ENCODE results near the gene SYNJ2. TPM values are rescaled to one million over a fixed set of nuclear protein-coding genes. Genes with fewer than 3 reads are reported as not detected.

SYNJ2 gene
- total RNA-seq, 2 experiments from 2014 or later = 34.6 to 38.0 TPM

DNA sequence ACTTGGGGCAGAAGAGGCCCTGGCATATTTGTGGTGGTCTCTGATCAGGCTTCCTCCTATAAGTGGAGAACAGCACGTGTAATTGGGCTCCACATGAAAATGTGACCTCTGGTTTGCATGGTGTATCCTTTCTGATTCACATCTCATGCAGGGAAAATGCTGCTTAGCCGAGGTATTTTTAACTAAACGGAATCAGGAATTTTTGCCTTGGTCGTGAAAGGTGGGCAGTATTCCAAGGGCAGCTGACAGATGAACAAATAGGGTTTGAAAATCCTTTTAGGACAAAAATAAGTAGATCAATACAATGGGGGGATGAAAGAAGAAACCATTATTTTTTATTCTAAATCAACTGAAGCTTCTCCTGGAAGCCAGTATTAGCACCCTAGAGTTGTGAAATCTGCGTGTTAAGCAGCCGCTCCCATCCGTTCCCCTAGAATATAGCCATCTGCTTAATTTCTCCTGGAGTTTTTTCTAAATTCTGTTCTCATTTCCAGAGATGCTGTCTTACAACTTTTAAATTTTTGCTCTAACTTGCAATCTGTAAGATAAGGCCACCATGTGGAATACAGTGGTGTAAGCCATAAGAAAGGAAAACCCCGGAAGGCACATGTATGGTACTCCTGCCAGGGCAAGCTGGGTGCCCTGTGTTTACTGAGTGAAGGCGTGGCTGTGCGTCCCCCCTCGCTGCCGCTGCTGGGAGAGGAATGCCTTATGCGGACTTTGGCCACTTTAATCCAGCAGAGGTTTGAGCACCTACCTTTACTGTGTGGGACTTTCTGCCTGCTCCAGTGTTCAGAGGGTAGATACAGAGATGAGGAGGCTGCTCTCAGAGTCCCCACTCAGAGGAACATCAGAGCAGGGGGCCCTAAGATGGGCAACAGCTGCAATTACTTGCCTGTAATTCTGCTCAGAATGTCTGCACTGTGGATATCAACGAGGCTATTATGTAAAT is 52.4 kb downstream of the SYNJ2 start:
- H3K27ac ChIP-seq (ENCODE audit: low read depth in 1 of 2, low read length in 2 of 2) = no peak overlapping the region
- POLR2A ChIA-PET = no interaction called here
- intact Hi-C loops (cut with DNase I, micrococcal nuclease) = no loop called here
- Mint-ChIP-seq H3K4me1 (ENCODE audit: low read depth) (peaks cover 23% of the 10 kb centered on the region), H3K36me3 (ENCODE audit: low read depth) (peaks cover 77% of the 10 kb centered on the region), H3K9me3 (no peaks in the 10 kb centered on the region), H3K4me3 (no peak overlapping the region), H3K27ac (no peak overlapping the region), H3K27me3 (no peaks in the 10 kb centered on the region)
- H3K9me3 ChIP-seq (ENCODE audit: control insufficient read depth in 1 of 2, insufficient read depth in 1 of 2, low read length in 2 of 2) = no peaks in the 10 kb centered on the region
- peaks cover 38% of the 10 kb centered on the region for H3K36me3 ChIP-seq (ENCODE audit: insufficient read depth, low read length)
- H3K4me1 ChIP-seq (ENCODE audit: insufficient read depth, low read length) = peaks cover 18% of the 10 kb centered on the region
- H3K27me3 ChIP-seq (ENCODE audit: control insufficient read depth in 1 of 2, insufficient read depth in 2 of 2, low read length in 2 of 2) = no peaks in the 10 kb centered on the region
- TF ChIP-seq, protein P1, sequence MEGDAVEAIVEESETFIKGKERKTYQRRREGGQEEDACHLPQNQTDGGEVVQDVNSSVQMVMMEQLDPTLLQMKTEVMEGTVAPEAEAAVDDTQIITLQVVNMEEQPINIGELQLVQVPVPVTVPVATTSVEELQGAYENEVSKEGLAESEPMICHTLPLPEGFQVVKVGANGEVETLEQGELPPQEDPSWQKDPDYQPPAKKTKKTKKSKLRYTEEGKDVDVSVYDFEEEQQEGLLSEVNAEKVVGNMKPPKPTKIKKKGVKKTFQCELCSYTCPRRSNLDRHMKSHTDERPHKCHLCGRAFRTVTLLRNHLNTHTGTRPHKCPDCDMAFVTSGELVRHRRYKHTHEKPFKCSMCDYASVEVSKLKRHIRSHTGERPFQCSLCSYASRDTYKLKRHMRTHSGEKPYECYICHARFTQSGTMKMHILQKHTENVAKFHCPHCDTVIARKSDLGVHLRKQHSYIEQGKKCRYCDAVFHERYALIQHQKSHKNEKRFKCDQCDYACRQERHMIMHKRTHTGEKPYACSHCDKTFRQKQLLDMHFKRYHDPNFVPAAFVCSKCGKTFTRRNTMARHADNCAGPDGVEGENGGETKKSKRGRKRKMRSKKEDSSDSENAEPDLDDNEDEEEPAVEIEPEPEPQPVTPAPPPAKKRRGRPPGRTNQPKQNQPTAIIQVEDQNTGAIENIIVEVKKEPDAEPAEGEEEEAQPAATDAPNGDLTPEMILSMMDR (IDR thresholded peaks at IDR 0.05) = no peak
- no peak overlapping the region for H3K4me3 ChIP-seq (ENCODE audit: low read length)
- ATAC-seq (ENCODE audit: poor library complexity) (no peak), DNase-seq (no peak)
- CTCF ChIA-PET = interaction anchor here (2.8 kb wide), 1 partner anchor 8 kb away, joined by 8 read pairs; no protein-coding TSS in a partner anchor

DNA sequence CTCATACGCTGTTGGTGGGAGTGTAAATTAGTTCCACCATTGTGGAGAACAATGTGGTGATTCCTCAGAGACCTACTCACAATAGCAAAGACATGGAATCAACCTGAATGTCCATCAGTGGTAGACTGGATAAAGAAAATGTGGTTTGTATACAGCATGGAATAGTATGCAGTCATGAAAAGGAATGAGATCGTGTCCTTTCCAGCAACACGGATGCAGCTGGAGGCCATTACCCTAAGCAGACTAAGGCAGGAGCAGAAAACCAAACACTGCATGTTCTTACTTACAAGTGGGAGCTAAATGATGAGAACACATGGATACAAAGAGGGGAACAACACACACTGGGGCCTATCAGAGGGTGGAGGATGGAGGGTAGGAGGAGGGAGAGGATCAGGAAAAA is 54.6 kb downstream of the SYNJ2 start:
- Histone ChIP-seq H3K36me3 (ENCODE audit: insufficient read depth, low read length) (peaks cover 37% of the 10 kb centered on the region), H3K9me3 (ENCODE audit: control insufficient read depth in 1 of 2, insufficient read depth in 1 of 2, low read length in 2 of 2) (no peaks in the 10 kb centered on the region), H3K4me1 (ENCODE audit: insufficient read depth, low read length) (peaks cover 21% of the 10 kb centered on the region), H3K4me3 (ENCODE audit: low read length) (no peak overlapping the region), H3K27me3 (ENCODE audit: control insufficient read depth in 1 of 2, insufficient read depth in 2 of 2, low read length in 2 of 2) (no peaks in the 10 kb centered on the region), H3K27ac (ENCODE audit: low read depth in 1 of 2, low read length in 2 of 2) (no peak overlapping the region)
- H3K27me3 Mint-ChIP-seq = no peaks in the 10 kb centered on the region
- DNase-seq (no peak), ATAC-seq (ENCODE audit: poor library complexity) (no peak)
- no peaks in the 10 kb centered on the region for H3K9me3 Mint-ChIP-seq
- H3K4me3 Mint-ChIP-seq = no peak overlapping the region
- TF ChIP-seq, protein P1 (IDR thresholded peaks at IDR 0.05) = no peak
- intact Hi-C loops (cut with DNase I, micrococcal nuclease) = no loop called here
- CTCF ChIA-PET = interaction anchor here (2.8 kb wide), 1 partner anchor 10 kb away, joined by 8 read pairs; no protein-coding TSS in a partner anchor
- peaks cover 25% of the 10 kb centered on the region for H3K4me1 Mint-ChIP-seq (ENCODE audit: low read depth)
- POLR2A ChIA-PET = no interaction called here
- H3K36me3 Mint-ChIP-seq (ENCODE audit: low read depth) = peaks cover 79% of the 10 kb centered on the region
- no peak overlapping the region for H3K27ac Mint-ChIP-seq

DNA sequence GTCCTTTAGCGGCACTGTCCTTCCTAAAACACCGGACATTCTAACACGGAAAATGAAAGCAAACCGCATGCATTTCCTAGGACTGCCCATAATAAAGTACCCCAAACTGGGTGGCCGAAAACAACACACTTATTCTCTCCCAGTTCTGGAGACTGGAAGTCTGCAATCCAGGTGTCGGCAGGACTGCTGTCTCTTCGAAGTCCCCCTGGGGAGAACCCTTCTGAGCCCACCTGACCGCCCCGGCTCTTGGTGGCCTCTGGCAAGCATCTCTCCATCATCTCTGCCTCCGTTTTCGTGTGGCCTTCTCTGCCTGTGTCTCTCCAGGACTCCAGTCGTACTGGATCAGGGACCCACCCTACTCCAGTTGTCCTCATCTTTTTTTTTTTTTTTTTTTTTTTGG is 55.4 kb downstream of the SYNJ2 start:
- H3K36me3 ChIP-seq (ENCODE audit: insufficient read depth, low read length) = peaks cover 41% of the 10 kb centered on the region
- Mint-ChIP-seq H3K27ac (no peak overlapping the region), H3K27me3 (no peaks in the 10 kb centered on the region), H3K9me3 (no peaks in the 10 kb centered on the region), H3K36me3 (ENCODE audit: low read depth) (peaks cover 78% of the 10 kb centered on the region), H3K4me1 (ENCODE audit: low read depth) (peaks cover 18% of the 10 kb centered on the region), H3K4me3 (no peak overlapping the region)
- ATAC-seq (ENCODE audit: poor library complexity) (no peak), DNase-seq (no peak)
- no peak overlapping the region for H3K27ac ChIP-seq (ENCODE audit: low read depth in 1 of 2, low read length in 2 of 2)
- H3K4me3 ChIP-seq (ENCODE audit: low read length) = no peak overlapping the region
- ChIA-PET POLR2A (no interaction called here), CTCF (no interaction called here)
- intact Hi-C loops (cut with DNase I, micrococcal nuclease) = no loop called here
- peaks cover 13% of the 10 kb centered on the region for H3K4me1 ChIP-seq (ENCODE audit: insufficient read depth, low read length)
- no peaks in the 10 kb centered on the region for H3K9me3 ChIP-seq (ENCODE audit: control insufficient read depth in 1 of 2, insufficient read depth in 1 of 2, low read length in 2 of 2)
- TF ChIP-seq, protein P1 (IDR thresholded peaks at IDR 0.05) = no peak
- no peaks in the 10 kb centered on the region for H3K27me3 ChIP-seq (ENCODE audit: control insufficient read depth in 1 of 2, insufficient read depth in 2 of 2, low read length in 2 of 2)

Data from CD4-positive, alpha-beta T cell (primary cell).